Right atrium auricular region (tissue), 2 donors: ENCODE measurements around the gene FST. TPM values are rescaled to one million over a fixed set of nuclear protein-coding genes. Genes with fewer than 3 reads are reported as not detected.

ENCODE experiments used
- DNase-seq: peaks from one replicate; pipeline ENCODE4 v3.0.0-alpha.2; 2019; ENCODE audit warnings: low spot score
- H3K27ac ChIP-seq, 2 donors: fragments of 200-600 bp; sonication (generic); 1 replicate in 1 of 2; 2 replicates in 1 of 2; pipeline ENCODE4 v1.5.1; 2016 to 2019
- H3K27me3 ChIP-seq, 2 donors: fragments of 200-600 bp; sonication (generic); one replicate each; pipeline versions ENCODE4 v1.5.1 to v1.6.0; 2017 to 2019
- H3K36me3 ChIP-seq: fragments of 200-600 bp; sonication (generic); one replicate; pipeline ENCODE4 v1.5.1; 2016
- H3K4me1 ChIP-seq, 2 donors: fragments of 200-600 bp; sonication (generic); one replicate each; pipeline versions ENCODE4 v1.5.1 to v1.6.0; 2017 to 2019
- H3K4me3 ChIP-seq, 2 donors: fragments of 200-600 bp; sonication (generic); 1 replicate in 1 of 2; 2 replicates in 1 of 2; pipeline ENCODE4 v1.5.1; 2017 to 2019; ENCODE audit warnings: mild to moderate bottlenecking in 1 of 2, moderate library complexity in 1 of 2
- H3K9me3 ChIP-seq, 2 donors: fragments of 200-600 bp; sonication (generic); one replicate each; pipeline ENCODE4 v1.5.1; 2019
- total RNA-seq, 2 donors: library from RNA; depleted of rRNA; stranded (reverse); fragments of >200 nt; gene quantifications; one replicate each; pipeline ENCODE4 v1.1.0, GENCODE V29; 2016
- TF ChIP-seq, protein P1 (sequence below), 2 donors: fragments of 200-600 bp; sonication (generic); IDR thresholded peaks; one replicate each; pipeline ENCODE4 v1.5.1; 2019; ENCODE audit warnings: antibody characterized with exemption in 2 of 2

The FST gene
- total RNA-seq, 2 donors from 2014 or later, result 0.70 to 1.5 TPM

DNA sequence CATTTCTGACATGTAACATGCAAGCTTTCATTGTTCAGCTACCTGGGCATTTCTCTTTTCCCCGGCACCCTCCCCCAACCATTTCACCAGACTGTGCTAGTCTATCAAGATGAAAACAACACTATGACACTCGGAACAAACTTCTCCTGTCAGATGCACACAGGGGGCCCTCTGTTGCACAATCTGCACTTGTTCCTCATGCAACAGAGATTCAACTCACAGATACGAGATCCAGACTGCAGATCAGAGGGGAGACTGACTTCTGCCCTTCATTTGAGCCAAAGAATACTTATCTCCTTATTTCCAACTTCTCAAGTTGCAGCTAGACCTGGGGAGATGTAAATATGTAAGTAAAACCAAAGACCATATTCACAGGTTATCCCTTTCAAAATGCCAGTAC is 15.7 kb upstream of the FST start:
- no peak overlapping the region for H3K4me3 ChIP-seq
- H3K27ac ChIP-seq, result no peak overlapping the region
- no peak for DNase-seq
- no peaks in the 10 kb centered on the region for H3K27me3 ChIP-seq
- no peaks in the 10 kb centered on the region for H3K36me3 ChIP-seq
- TF ChIP-seq, protein P1, sequence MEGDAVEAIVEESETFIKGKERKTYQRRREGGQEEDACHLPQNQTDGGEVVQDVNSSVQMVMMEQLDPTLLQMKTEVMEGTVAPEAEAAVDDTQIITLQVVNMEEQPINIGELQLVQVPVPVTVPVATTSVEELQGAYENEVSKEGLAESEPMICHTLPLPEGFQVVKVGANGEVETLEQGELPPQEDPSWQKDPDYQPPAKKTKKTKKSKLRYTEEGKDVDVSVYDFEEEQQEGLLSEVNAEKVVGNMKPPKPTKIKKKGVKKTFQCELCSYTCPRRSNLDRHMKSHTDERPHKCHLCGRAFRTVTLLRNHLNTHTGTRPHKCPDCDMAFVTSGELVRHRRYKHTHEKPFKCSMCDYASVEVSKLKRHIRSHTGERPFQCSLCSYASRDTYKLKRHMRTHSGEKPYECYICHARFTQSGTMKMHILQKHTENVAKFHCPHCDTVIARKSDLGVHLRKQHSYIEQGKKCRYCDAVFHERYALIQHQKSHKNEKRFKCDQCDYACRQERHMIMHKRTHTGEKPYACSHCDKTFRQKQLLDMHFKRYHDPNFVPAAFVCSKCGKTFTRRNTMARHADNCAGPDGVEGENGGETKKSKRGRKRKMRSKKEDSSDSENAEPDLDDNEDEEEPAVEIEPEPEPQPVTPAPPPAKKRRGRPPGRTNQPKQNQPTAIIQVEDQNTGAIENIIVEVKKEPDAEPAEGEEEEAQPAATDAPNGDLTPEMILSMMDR (IDR thresholded peaks at IDR 0.05), result no peak
- H3K4me1 ChIP-seq, result no peaks in the 10 kb centered on the region
- H3K9me3 ChIP-seq, result no peaks in the 10 kb centered on the region

DNA sequence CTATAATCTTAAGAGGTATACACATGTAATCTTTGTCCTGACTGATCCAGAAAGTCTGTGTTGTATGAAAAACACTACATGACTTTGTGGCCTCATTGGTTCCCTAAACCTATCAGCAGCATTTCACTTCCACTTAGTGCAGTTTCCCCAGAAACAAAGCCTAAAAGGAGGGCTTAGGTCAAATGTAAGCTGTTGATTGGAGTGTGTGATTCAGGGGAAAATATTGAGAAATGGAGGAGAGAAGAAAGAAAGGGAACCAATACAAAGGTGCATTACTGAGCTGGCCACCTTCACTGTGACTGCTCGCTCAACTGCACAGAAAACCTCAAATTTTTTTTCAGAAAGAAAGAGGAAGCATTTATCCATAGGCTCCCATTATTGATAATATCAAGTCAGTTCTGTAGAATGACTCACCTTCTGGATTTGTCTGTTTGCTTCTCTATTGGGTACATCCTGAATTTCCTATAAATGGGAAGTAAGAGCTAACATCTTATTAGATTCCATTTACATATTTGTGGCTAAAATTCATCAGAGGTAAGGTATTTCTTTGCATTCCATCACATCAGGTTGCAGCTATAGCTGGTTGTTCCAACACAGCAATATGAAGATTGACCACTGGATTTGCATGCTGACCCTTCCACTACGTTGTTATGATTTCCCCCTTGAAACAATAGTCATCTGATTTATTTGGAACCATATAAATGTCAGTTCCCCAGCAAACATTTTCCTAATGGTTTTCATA is 10.3 kb upstream of the FST start:
- Histone ChIP-seq H3K36me3 (no peaks in the 10 kb centered on the region), H3K9me3 (no peaks in the 10 kb centered on the region), H3K27me3 (no peaks in the 10 kb centered on the region), H3K27ac (no peak overlapping the region), H3K4me1 (no peaks in the 10 kb centered on the region), H3K4me3 (no peak overlapping the region)
- TF ChIP-seq, protein P1 (IDR thresholded peaks at IDR 0.05), result no peak
- DNase-seq, result no peak

DNA sequence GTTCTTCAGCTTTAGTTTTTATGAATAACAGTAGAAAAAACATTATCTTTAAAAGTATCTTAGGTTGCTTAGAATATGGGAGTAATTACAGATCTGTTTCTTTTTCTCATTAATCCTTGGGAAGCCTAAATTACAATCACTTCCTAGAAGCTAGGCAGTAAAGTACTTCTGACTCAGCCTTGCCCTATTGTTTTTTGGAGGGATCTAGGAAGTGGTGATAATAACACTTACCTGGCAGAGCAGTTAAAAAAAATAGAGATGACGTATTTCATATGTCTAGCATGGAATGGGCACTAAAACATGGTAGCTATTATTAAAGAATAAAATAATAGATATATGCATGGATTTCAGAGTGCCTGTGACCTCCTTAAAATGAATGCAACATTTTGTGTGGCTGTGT is 8.2 kb upstream of the FST start:
- TF ChIP-seq, protein P1 (IDR thresholded peaks at IDR 0.05), result no peak
- Histone ChIP-seq H3K36me3 (no peaks in the 10 kb centered on the region), H3K4me3 (no peak overlapping the region), H3K27me3 (no peaks in the 10 kb centered on the region), H3K4me1 (no peaks in the 10 kb centered on the region), H3K27ac (no peak overlapping the region), H3K9me3 (no peaks in the 10 kb centered on the region)
- no peak for DNase-seq

DNA sequence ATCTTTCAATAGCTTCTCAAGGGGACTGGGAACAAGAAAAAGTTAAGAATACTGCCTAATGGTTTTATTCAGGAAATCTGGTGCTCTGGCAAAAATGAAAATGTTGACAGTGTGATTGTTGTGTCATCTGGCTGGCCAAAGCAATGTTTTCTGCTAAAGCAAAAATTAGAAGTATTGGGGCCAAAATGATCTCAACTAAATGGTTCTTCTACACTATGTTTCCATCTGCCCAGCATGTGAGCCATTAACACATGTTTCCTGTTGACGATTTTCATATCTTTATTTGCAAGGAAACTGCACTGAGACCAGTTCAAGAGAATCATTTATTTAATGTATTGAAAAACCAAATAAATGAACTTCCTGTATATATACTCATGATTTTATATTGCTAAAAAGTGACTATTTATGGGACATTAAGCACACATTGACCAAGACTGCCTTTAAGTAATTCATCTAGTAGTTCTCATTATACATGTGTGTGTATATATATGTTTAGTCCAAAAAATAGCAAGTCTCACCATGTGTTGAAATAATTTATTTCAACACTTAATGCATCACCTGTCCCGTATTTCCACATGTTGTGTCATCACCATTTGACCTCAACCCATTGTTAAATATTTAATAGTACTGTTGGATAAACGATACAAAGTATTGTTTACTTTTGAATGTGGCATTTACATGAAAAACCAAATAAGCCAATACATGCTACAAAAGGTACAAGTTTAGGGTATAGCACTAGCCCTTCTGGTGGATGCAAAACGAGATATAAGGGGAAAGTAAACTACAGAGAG is 7.5 kb upstream of the FST start:
- Histone ChIP-seq H3K27me3 (no peaks in the 10 kb centered on the region), H3K4me3 (no peak overlapping the region), H3K36me3 (no peaks in the 10 kb centered on the region), H3K4me1 (no peaks in the 10 kb centered on the region), H3K9me3 (no peaks in the 10 kb centered on the region), H3K27ac (no peak overlapping the region)
- DNase-seq, result no peak
- TF ChIP-seq, protein P1 (IDR thresholded peaks at IDR 0.05), result no peak

DNA sequence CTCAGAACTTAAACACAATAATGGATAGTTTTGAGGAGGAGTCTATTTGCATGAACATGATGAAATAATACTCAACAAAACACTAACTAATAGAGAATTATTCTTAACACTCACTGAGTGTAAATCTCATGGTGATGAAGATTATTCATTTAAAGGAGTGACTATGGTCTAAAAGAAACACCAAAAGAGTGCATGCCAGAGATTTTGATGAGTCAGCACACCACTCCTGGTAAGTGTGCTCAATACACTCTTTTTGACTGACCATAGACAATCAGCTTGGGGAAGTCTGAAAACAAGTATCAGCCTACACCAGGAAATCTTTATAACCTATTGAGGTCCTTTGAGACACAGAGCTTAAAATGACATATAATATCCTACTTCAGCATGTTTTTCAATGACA is 6.8 kb upstream of the FST start:
- Histone ChIP-seq H3K27me3 (no peaks in the 10 kb centered on the region), H3K4me3 (no peak overlapping the region), H3K4me1 (peaks cover 0 to 2% of the 10 kb centered on the region in 2 donors), H3K36me3 (no peaks in the 10 kb centered on the region), H3K9me3 (no peaks in the 10 kb centered on the region), H3K27ac (no peak overlapping the region)
- DNase-seq, result no peak
- TF ChIP-seq, protein P1 (IDR thresholded peaks at IDR 0.05), result no peak
